Left cardiac atrium (tissue), 4 donors: Measurements from ENCODE around the gene SST. TPM values are rescaled to one million over a fixed set of nuclear protein-coding genes. Genes with fewer than 3 reads are reported as not detected.
A peak's percentile ranks its signal among the peaks of the same experiment; 100 is the strongest.

Experiments used
- ATAC-seq, 2 donors: fragments of 200-7000 bp; cut with Tn5 transposase; one replicate each; pipeline ENCODE4 v1.9.1; 2020; ENCODE audit warnings: mild to moderate bottlenecking in 2 of 2, moderate library complexity in 2 of 2
- DNase-seq: peaks from one replicate; pipeline ENCODE4 v3.0.0-alpha.2; 2020
- intact Hi-C, 2 donors: fragments of 100-400 bp; cut with DNase I; formaldehyde crosslinking; loops; one replicate each; pipeline versions ENCODE4 v1.14.1 to v1.15.1; 2022 to 2023
- total RNA-seq, 2 donors: library from RNA; stranded (reverse); fragmentation: NEBNext Ultra II Directional; extraction: Animal tissue kit (Norgen Biotek cat#: 25700); gene quantifications; one replicate each; pipeline ENCODE4 v1.2.1, GENCODE V29; 2021
- donor health status: DM: no; HTN: yes; CAD: no.
- donor health status: DM: no; HTN: yes; CAD: no; lungs with severe emphysema.
- donor health status: DM: yes; HTN: yes; CAD: no.
- donor health status: Dilated cardiomyopathy.

Gene SST
- total RNA-seq, 2 donors from 2014 or later = not detected

GRCh38 chr3:187641320-187642016, 28.7 kb downstream of the SST start:
- intact Hi-C loops = no loop called here
- DNase-seq (no peak), ATAC-seq (no peak)

GRCh38 chr3:187640569-187641059, 29.6 kb downstream of the SST start:
- intact Hi-C loops = no loop called here
- DNase-seq (no peak), ATAC-seq (no peak)

GRCh38 chr3:187639927-187640568, 30.1 kb downstream of the SST start:
- ATAC-seq (peak in 1 of 2 donors; percentile 23), DNase-seq (no peak)
- intact Hi-C loops = no loop called here

- intact Hi-C loops = no loop called here
- no peak for DNase-seq
- ATAC-seq = no peak
Observed at GRCh38 chr3:187636528-187636927, 33.7 kb downstream of the SST start.

- no peak for ATAC-seq
- DNase-seq = no peak
- intact Hi-C loops = no loop called here
Observed at GRCh38 chr3:187630404-187630803, 39.8 kb downstream of the SST start.

- ATAC-seq (no peak), DNase-seq (no peak)
- intact Hi-C loops = no loop called here
Observed at GRCh38 chr3:187629711-187630110, 40.5 kb downstream of the SST start.

GRCh38 chr3:187628169-187628568, 42.0 kb downstream of the SST start:
- intact Hi-C loops = no loop called here
- DNase-seq = no peak
- no peak for ATAC-seq

GRCh38 chr3:187626581-187626980, 43.6 kb downstream of the SST start:
- DNase-seq (no peak), ATAC-seq (no peak)
- intact Hi-C loops = no loop called here

GRCh38 chr3:187624588-187624987, 45.6 kb downstream of the SST start:
- DNase-seq (no peak), ATAC-seq (peak in 1 of 2 donors; percentile 35)
- intact Hi-C loops = no loop called here

GRCh38 chr3:187623285-187623814, 46.8 kb downstream of the SST start:
- DNase-seq = no peak
- intact Hi-C loops = no loop called here
- no peak for ATAC-seq

GRCh38 chr3:187621881-187622280, 48.3 kb downstream of the SST start:
- intact Hi-C loops = no loop called here
- ATAC-seq = no peak
- no peak for DNase-seq

GRCh38 chr3:187619461-187619860, 50.7 kb downstream of the SST start:
- DNase-seq (no peak), ATAC-seq (no peak)
- intact Hi-C loops = loop anchor here (5.0 to 10.0 kb wide), 2 partner anchors 55 to 58 kb away; partner anchors contain the start of gene SST (in 1 of the 2)

Other genes starting within 250 kb of the SST start
- not detected for gene RTP2, start 32.2 kb upstream of the SST start, total RNA-seq
- gene BCL6, start 75.1 kb upstream of the SST start, total RNA-seq = 100 to 1,000 TPM in 1 of 2 donors, 10 to 100 TPM in 1; 91.7 to 113 TPM